ENCODE data around the gene XRCC4. TPM values are rescaled to one million over a fixed set of nuclear protein-coding genes. Genes with fewer than 3 reads are reported as not detected.
A peak's percentile ranks its signal among the peaks of the same experiment; 100 is the strongest.

The XRCC4 gene
- total and polyA plus RNA-seq, 9 of the 15 experiments (the other 6 are each of a cell fraction or from before 2014, with no cell fraction given) = 13.6 to 61.6 (median 22.4) TPM

GRCh38 chr5:83299353-83299752, 222.0 kb downstream of the XRCC4 start:
- BruUV-seq (replicated peaks) = no TSS peak
- Histone ChIP-seq H3K4me2 (ENCODE audit: insufficient read depth, low read length) (no peak overlapping the region), H3K9ac (ENCODE audit: insufficient read depth in 1 of 2, low read depth in 2 of 2, low read length in 2 of 2) (no peak overlapping the region), H3K9me3 (replicated peaks; ENCODE audit: control insufficient read depth, insufficient read depth, low read depth, low read length) (no peaks in the 10 kb centered on the region), H4K20me1 (replicated peaks; ENCODE audit: control insufficient read depth, insufficient read depth, low read length) (no peaks in the 10 kb centered on the region), H3K4me3 (no peak overlapping the region), H3K9me1 (ENCODE audit: control insufficient read depth, insufficient read depth, low read length) (no peaks in the 10 kb centered on the region), H3K4me1 (replicated peaks in 1 of 2; ENCODE audit: control insufficient read depth in 2 of 2, insufficient read depth in 2 of 2, low read length in 2 of 2) (no peaks in the 10 kb centered on the region), H2AFZ (ENCODE audit: low read depth, low read length) (no peak overlapping the region), H3K27ac (ENCODE audit: extremely low read depth, low read depth, low read length) (no peak overlapping the region), H3K79me2 (ENCODE audit: control insufficient read depth, insufficient read depth, low read length) (no peaks in the 10 kb centered on the region), H3K27me3 (ENCODE audit: control insufficient read depth in 2 of 2, insufficient read depth in 2 of 2, low read length in 2 of 2) (no peaks in the 10 kb centered on the region), H3K36me3 (ENCODE audit: control insufficient read depth, insufficient read depth, low read length) (no peaks in the 10 kb centered on the region)
- peak; percentile 11 for FAIRE-seq
- in situ Hi-C loops (cut with MboI) (no loop called here), intact Hi-C loops (cut with micrococcal nuclease) (no loop called here)
- ChIA-PET POLR2A (no interaction called here), CTCF (ENCODE audit: low intra/inter-chr PET ratio) (no interaction called here)
- TF ChIP-seq FOXA3 (CRISPR knock-in tag; conservative IDR thresholded peaks at IDR 0.05 in 1 of 2, IDR thresholded peaks at IDR 0.05 in 1 of 2) (no peak), ZNF398 (CRISPR knock-in tag; IDR thresholded peaks at IDR 0.05) (no peak), HNRNPLL (IDR thresholded peaks at IDR 0.05; ENCODE audit: low read depth, low read length, poor library complexity, severe bottlenecking) (no peak)
- TF ChIP-seq, protein P1, sequence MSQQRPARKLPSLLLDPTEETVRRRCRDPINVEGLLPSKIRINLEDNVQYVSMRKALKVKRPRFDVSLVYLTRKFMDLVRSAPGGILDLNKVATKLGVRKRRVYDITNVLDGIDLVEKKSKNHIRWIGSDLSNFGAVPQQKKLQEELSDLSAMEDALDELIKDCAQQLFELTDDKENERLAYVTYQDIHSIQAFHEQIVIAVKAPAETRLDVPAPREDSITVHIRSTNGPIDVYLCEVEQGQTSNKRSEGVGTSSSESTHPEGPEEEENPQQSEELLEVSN (IDR thresholded peaks at IDR 0.05; ENCODE audit: borderline replicate concordance in 1 of 2, extremely low read depth in 1 of 2, insufficient read depth in 1 of 2, insufficient read length in 1 of 2, low read depth in 1 of 2, low read length in 1 of 2, poor library complexity in 1 of 2, severe bottlenecking in 1 of 2) = no peak
- TF ChIP-seq, protein P2, sequence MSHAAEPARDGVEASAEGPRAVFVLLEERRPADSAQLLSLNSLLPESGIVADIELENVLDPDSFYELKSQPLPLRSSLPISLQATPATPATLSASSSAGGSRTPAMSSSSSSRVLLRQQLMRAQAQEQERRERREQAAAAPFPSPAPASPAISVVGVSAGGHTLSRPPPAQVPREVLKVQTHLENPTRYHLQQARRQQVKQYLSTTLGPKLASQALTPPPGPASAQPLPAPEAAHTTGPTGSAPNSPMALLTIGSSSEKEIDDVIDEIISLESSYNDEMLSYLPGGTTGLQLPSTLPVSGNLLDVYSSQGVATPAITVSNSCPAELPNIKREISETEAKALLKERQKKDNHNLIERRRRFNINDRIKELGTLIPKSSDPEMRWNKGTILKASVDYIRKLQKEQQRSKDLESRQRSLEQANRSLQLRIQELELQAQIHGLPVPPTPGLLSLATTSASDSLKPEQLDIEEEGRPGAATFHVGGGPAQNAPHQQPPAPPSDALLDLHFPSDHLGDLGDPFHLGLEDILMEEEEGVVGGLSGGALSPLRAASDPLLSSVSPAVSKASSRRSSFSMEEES (CRISPR knock-in tag; IDR thresholded peaks at IDR 0.05) = no peak
- DNase-seq (ENCODE audit: extremely low read depth in 1 of 4, low spot score in 3 of 4) = no peak
- ATAC-seq = no peak
- 47% methylated on average over 2 of the region's 2 CpGs for WGBS (ENCODE audit: insufficient coverage, low coverage, missing lambda C conversion rate)
